WI38 (cell line): ENCODE results near the gene VEPH1.
"Not testable (repeated sequence)": the region's sequence is repeated elsewhere in the genome, so short reads cannot be mapped to it uniquely, and the experiment has no call there.

Experiments
- H3K4me3 ChIP-seq: 2 replicates; pipeline ENCODE4 v1.5.1; 2011; ENCODE audit warnings: low read depth, mild to moderate bottlenecking, control low read depth, low read length
- TF ChIP-seq, protein P1 (sequence below): IDR thresholded peaks from 2 replicates; pipeline ENCODE4 v1.5.1; 2012; ENCODE audit warnings: low read depth, mild to moderate bottlenecking, control low read depth, low read length

VEPH1 gene

DNA sequence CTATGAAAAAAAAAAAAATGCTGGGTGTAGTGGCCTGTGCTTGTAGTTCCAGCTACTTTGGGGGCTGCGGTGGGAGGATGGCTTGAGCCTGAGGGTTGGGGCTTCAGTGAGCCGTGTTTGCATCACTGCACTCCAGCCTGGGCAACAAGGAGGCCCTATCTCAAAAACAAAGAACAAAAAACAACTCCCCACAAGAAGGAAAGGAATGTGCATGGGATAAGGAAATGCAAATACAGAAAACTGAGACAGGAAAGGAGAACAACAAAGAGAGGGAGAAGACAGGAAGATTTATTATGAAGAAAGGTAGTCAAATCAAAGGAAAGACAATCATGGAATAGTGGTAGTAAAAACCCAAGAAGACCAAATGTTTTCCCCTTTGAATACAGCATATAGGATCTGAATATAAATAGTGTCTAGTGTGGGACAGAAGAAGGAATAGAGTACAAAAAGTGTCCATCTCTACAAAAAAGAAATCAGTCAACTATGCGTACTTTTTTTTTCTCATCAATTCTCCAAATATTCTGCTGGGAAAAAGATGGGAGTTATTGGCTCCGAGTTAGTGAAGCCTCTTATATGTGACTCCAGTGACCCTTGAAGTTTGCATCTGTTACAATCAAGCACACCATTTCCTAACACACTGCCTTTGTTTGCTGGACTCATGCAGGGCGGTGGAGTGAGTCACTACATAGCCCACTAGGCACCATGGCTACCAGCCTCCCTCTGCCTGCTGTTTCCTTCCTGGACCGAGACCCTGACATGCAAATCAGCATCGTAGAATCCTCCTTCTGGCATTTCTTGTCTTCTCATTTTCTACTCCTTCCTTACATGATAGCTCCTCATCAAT is 167.8 kb downstream of the VEPH1 start:
- no peak overlapping the region for H3K4me3 ChIP-seq
- TF ChIP-seq, protein P1, sequence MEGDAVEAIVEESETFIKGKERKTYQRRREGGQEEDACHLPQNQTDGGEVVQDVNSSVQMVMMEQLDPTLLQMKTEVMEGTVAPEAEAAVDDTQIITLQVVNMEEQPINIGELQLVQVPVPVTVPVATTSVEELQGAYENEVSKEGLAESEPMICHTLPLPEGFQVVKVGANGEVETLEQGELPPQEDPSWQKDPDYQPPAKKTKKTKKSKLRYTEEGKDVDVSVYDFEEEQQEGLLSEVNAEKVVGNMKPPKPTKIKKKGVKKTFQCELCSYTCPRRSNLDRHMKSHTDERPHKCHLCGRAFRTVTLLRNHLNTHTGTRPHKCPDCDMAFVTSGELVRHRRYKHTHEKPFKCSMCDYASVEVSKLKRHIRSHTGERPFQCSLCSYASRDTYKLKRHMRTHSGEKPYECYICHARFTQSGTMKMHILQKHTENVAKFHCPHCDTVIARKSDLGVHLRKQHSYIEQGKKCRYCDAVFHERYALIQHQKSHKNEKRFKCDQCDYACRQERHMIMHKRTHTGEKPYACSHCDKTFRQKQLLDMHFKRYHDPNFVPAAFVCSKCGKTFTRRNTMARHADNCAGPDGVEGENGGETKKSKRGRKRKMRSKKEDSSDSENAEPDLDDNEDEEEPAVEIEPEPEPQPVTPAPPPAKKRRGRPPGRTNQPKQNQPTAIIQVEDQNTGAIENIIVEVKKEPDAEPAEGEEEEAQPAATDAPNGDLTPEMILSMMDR = no peak

DNA sequence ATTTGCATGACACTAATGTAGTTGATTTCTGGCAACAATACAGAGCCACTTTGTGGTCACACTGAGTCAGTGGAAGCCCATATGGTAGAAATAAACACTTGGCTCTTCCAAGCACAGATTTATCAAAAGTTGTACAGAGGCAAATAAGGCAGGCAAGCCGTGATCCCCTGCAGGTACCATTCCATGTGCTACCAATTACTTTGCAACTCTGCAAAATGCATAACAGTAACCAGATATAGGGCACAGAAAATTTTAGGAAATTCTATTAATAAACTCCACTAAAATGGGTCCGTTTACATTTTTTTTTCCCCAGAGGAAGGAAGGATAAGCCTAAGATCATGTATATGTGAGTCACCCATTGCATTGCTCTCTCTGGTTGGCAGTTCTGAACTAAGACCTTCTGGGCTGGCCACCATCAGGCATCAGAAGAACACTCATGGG is 169.6 kb downstream of the VEPH1 start:
- H3K4me3 ChIP-seq = no peak overlapping the region

DNA sequence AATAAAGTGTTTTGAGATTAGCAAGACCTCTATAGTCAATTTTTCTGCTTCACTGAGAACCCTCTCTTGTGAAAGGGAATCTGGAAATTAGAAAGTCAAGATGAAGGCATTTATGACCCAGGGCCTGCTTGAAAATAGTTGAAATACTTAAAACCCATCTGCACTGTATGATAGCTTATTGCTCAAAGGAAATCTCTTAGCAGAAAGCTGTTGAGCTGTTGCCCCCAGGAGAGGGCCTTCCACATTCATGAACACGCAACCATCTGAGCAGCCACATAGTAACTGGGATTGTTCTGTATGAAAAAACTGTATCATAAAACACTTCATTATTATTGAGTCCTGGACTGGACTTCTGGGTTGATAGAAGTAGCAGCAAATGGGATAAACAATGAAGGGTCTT is 173.0 kb downstream of the VEPH1 start:
- H3K4me3 ChIP-seq = no peak overlapping the region
- TF ChIP-seq, protein P1 = no peak

More for the DNA sequence above, 169.6 kb downstream of the VEPH1 start:
- TF ChIP-seq, protein P1 = no peak

DNA sequence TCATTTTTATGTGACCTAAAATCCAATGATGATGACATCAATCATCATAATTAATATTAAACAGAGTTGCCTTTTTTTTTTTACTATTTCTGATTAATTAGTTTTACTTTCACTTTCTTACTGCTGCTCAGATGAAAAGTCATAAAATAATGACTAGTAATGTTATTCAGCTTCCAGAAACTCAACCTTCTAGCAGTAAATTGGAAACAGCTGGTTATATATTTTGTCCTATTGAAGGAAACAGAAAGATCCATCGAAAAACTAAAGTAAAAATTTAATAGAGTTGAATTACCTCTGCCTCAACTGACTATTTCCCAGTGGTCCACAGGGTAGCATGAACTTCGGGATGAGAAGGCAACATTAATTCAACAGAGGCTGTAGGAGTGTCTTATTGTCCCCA is 173.7 kb downstream of the VEPH1 start:
- H3K4me3 ChIP-seq = no peak overlapping the region
- TF ChIP-seq, protein P1 = no peak

DNA sequence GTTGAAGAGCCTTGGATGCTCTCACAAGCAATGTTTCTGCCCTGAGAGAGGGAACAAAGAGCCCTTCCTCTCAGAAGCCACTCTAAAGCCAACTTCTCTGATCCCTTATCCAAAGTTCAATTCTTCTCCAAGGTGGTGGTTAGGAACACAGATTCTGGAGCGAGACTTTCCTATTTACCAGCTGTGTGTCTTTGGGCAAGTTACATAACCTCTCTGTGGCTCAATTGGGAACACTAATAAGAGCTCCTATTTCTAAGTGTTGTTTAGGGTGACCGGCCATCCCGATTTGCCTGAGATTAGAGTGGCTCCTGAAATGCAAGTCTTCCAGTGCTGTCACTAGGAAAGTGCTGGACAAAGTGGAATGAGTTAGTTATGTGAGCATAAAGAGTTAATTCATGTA is 175.4 kb downstream of the VEPH1 start:
- no peak overlapping the region for H3K4me3 ChIP-seq
- TF ChIP-seq, protein P1 = no peak

DNA sequence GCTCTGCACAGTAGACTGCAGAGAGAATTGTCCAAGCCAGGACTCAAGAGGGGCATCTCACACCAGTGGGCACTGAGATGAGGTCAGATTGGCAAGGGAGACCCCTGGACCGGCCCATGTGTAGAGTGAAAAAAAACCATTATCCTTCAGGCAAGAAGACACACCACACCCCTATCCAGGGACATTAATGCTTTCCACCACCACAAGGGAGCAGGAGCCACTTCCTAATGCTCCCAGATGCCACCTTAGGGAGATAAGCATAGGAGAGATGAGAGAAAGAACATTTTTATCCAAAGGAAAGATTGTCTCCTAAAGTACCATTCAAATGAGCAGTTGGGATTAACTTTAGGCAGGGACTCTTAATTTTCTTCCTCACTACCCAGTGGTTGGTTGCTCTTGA is 176.2 kb downstream of the VEPH1 start:
- no peak overlapping the region for H3K4me3 ChIP-seq
- TF ChIP-seq, protein P1 = no peak

DNA sequence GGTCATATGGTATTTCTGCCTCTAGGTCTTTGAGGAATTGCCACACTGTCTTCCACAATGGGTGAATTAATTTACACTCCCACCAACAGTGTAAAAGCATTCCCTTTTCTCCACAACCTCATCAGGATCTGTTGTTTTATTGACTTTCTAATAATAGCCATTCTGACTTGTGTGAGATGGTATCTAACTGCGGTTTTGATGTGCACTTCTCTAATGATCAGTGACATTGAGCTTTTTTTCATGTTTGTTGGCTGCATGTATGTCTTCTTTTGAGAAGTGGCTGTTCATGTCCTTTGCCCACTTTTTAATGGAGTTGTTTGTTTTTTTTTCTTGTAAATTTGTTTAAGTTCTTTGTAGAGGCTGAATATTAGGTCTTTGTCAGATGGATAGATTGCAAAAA is 178.3 kb downstream of the VEPH1 start:
- H3K4me3 ChIP-seq = not testable (repeated sequence)
